Measurements from ENCODE around the gene ZNF474.

- no peak for TF ChIP-seq GATA2 (IDR thresholded peaks at IDR 0.05; ENCODE audit: low read depth, low read length)
- no peak for TF ChIP-seq GATA3 (IDR thresholded peaks at IDR 0.05; ENCODE audit: low read depth, low read length)
Measured at GRCh38 chr5:122200450-122200849, 71.1 kb downstream of the ZNF474 start.

All from SH-SY5Y (cell line).